GM18861 (cell line): Measurements from ENCODE around the gene A4GNT.

Source experiments
- ATAC-seq: cut with Tn5 transposase; IDR thresholded peaks from one replicate; pipeline ENCODE4 v1.9.1; 2021; ENCODE audit not compliant: unreplicated experiment

Gene A4GNT

GRCh38 chr3:138079901-138080300 lies 52.3 kb downstream of the A4GNT start:
- ATAC-seq = no peak

GRCh38 chr3:138078901-138079344 lies 53.3 kb downstream of the A4GNT start:
- ATAC-seq = no peak

DNA sequence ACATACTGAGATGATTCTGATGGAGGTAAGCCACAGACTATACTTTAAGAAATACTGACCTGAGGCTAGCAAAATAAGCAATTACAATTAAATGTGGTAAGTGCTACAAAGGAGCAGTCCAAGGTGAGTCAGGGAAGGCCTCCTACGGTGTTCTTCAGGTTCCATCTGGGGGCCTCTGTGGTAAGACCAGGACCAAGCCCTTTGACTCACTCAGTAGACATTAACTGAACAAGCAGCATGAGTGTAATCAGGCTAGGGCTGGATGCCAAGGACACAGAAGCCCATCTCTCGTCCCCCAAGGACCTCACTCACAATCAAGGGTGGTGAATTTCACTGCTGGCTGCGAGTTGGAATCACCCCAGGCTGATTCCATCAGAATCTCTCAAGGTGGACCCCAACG lies 54.1 kb downstream of the A4GNT start:
- ATAC-seq = no peak
